ENCODE results near the gene MIDN.
"Not testable (repeated sequence)": the region's sequence is repeated elsewhere in the genome, so short reads cannot be mapped to it uniquely, and the experiment has no call there.

MIDN gene

DNA sequence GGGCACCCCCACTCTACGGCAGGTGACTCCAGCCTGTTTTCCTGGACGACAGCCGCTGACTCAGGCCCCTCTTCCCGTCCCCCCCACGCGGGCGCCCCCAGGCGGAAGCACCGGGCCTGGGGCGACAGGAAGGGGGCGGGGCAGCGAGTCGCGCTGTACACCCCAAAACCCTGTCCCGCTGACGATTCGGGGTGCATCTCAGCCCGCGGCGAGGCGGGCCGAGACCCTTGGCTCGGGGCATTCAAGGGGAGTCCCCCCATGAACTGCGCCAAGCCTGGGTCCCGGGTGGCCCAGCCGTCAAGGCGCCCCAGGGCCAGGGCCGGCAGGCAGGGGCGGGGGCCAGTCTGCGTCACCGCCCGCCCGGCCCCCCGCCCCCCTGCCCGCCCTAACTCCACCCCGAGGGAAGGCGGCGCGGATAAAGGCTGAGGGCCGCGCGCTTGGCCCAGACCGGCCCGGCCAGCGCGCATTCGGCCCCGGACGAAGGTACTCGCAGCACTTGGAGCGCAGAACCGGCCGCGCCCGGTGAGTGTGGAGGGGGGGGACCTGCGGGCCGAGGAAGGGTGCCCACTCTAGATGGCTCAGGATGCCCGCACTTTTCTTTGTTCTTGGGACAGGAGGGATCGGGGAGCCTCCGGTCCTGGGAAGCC, at the start of gene MIDN:
TSS of gene MIDN (plus strand) at position 445 of the 647 bp plus-strand sequence. CDS start 1,714 bp downstream, outside the sequence.
- DNase-seq, result peak; percentile 89

DNA sequence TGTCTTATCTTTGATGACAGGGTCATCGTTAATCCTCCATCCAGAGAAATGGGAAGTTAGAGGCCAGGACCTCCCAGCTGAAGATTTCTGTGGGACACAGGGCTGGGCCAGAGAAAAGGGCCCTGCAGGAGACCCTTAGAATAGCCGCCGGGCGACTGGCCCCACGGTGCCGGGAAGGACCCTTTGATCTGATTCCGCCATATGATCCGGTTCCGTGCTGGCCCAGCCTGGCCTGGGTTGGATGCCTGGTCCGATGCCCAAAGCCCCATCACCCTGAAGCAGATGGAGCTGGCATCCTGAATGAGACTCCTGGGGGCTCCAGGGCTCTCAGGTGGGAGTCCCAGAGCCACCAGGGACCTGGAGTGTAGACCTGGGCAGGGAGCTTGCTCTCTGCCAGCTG, 48.9 kb upstream of the MIDN start:
- DNase-seq, result no peak

DNA sequence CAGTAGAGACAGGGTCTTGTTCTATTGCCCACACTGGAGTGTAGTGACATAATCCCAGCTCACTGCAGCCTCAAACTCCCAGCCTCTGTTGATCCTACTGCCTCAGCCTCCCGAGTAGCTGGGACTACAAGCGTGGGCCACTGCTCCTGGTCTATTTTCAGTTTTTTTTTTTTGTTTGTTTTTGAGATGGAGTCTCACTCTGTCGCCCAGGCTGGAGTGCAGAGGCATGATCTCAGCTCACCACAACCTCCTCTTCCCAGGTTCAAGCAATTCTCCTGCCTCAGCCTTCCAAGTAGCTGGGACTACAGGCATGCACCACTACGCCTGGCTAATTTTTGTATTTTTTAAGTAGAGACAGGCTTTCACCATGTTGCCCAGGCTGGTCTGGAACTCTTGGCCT, 47.8 kb upstream of the MIDN start:
- not testable (repeated sequence) for DNase-seq

- peak; percentile 99 for DNase-seq
Observed at GRCh38 chr19:1205114-1206099, 43.0 kb upstream of the MIDN start, which contains the start of gene STK11. Gene STK11 (plus strand): TSS chr19:1205778. CDS start chr19:1206914, 1,136 bp downstream.

DNA sequence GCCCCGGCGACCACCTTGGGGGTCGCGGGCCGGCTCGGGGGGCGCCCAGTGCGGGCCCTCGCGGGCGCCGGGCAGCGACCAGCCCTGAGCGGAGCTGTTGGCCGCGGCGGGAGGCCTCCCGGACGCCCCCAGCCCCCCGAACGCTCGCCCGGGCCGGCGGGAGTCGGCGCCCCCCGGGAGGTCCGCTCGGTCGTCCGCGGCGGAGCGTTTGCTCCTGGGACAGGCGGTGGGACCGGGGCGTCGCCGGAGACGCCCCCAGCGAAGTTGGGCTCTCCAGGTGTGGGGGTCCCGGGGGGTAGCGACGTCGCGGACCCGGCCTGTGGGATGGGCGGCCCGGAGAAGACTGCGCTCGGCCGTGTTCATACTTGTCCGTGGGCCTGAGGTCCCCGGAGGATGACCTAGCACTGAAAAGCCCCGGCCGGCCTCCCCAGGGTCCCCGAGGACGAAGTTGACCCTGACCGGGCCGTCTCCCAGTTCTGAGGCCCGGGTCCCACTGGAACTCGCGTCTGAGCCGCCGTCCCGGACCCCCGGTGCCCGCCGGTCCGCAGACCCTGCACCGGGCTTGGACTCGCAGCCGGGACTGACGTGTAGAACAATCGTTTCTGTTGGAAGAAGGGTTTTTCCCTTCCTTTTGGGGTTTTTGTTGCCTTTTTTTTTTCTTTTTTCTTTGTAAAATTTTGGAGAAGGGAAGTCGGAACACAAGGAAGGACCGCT, 42.1 kb upstream of the MIDN start:
- peak; percentile 53 for DNase-seq

- DNase-seq, result peak; percentile 43
Observed at GRCh38 chr19:1206864-1207450, 41.4 kb upstream of the MIDN start.

GRCh38 chr19:1208830-1209229, 39.6 kb upstream of the MIDN start:
- not testable (repeated sequence) for DNase-seq

DNA sequence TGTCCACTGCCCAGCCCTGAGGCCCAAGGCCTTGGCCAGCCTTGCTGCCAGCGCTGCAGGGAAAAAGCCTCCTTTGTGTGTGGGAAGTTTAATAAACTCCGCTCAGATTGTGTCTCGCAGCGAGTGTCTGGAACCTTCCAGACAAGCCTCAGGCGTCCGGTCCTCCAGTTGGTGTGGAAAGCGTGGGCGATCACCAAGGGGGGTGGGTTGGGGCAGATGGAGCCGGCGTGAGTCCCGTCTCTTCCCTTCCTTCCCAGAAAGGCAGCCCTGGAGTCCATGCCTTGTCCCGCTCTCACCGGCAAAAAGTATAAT, 38.2 kb upstream of the MIDN start:
- no peak for DNase-seq

DNA sequence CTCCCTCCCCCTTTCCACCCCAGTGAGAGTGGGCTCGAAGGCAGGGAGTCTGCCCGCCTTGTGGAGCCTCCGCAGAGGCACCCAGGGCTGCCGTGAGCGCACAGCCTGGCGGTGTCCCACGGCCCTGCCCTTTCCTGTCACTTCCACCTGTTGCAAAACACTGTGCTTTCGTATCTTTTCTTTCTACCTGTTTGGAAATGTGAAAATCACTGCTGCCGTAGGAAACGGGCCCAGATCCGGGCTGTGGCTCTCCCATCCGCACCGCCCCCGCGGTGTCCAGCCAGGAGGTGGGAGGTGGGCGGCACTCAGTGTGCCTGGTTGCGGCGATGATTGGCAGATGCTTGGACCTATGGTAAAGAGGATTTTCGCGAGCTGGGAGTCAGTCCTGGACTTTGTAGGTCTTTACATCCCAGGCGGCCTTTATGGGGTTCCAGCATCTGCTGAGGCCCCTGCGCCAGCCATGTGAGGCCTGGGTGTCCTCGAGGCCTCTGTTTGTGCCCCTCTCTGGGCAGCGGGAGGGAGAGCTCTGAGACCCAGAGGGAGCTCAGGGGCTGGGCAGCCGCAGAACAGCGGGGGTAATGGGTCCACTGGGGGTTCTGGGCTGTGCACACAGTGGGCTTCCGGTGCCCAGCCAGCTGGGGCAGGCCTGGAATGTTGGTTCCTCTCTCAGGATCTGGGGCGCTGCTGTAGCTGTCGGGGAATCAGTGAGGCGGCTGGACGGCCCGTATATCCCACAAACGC, 36.7 kb upstream of the MIDN start:
- DNase-seq, result peak; percentile 74

- peak; percentile 82 for DNase-seq
Observed at GRCh38 chr19:1213391-1214286, 34.7 kb upstream of the MIDN start.

- DNase-seq, result no peak
Observed at GRCh38 chr19:1214299-1214861, 34.0 kb upstream of the MIDN start.

- DNase-seq, result peak; percentile 81
Observed at GRCh38 chr19:1214862-1215731, 33.3 kb upstream of the MIDN start.

DNA sequence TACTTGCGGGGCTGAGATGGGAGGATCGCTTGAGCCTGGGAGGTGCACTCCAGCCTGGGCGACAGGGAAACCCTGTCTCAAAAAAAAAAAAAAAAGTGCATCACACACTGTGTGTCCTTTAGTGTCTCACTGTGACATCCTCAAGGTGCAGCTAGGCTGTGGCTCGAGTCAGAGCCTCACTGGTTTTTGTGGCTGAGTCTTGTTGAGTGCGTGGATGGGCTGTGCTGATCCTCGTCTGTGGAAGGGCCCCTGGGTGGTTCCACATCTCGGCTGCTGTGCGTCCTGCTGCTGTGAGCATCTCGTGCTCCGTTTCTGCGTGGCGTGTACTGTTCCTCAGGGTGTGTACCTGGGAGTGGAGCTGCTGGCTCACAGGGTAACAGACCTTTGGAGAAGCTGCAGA, 31.6 kb upstream of the MIDN start:
- DNase-seq, result no peak

DNA sequence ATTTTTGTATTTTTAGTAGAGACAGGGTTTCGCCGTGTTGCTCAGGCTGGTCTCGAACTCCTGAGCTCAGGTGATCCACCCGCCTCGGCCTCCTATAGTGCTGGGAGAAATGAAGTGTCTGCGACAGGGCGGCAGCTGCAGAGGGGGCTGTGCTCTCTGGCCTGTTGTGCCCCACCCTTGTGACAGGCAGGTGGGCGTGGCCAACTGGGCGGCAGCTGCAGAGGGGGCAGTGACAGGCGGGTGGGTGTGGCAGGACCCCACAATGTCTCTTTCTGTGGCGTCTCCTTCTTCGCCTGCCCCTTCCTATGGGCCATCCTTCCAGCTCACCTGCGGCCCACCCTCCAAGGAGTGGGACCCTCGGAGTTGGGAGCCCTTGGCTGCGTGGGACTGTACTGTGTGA, 31.0 kb upstream of the MIDN start:
- no peak for DNase-seq

DNA sequence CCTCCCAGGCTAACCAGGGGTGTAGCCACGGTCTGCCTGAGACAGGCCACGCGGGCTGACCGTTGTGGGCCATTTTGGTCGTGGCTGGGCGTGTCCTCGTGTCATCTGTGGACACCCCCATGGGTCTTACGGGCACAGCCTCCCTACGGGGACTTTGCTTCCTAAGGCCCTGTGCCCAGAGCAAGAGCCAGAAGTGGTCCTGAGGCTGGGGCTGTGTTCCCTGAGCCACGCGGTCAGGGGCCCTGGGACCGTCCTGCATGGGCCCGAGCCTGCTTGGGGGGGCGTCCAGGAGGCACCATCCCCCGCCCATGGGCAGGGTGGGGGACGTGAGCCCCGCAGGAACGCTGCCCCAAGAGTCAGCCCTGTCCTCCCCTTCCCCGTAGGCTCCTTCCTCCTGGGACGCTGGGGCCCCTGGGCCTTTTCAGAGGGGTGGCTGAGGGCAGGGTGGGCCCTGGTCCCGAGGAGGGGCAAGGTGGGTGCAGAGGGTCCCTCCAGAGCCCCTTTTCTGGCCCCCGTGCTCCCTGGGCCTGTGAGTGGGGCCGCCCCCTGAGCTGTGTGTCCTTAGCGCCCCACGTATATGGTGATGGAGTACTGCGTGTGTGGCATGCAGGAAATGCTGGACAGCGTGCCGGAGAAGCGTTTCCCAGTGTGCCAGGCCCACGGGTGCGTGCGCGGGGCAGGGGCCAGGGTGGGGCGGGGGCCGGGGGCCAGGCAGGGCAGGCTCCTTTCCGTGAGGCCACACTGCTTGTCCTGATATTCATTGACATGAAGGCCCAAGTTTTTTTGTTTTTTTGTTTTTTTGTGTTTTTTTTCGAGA, 29.4 kb upstream of the MIDN start:
- no peak for DNase-seq

DNA sequence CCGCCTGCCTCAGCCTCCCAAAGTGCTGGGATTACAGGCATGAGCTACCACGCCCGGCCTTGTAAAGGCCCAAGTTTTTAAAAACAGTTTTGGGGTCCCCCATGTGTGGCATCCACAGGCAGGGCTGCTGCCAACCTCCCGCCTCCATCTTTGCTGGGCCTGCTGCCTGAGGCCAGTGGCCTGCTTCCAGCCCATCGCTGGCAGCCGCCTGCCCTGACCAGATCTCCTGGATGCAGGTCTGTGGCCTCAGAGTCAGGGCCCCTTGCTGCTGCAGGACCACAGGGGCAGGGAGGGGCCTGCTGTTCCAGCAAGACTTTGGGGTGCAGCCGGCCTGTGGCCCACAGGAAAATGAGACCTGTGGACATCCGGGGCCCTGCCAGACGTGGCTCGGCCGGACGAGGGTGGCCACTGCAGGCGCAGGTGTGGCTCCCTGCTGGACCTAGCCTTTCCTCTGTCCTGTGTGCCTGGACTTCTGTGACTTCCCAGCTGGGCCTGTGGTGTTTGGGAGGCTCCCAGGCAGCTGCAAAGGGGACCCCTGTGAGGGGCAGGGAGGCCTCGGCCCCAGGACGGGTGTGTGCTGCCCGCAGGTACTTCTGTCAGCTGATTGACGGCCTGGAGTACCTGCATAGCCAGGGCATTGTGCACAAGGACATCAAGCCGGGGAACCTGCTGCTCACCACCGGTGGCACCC, 28.5 kb upstream of the MIDN start:
- DNase-seq, result no peak

- no peak for DNase-seq
Observed at GRCh38 chr19:1220477-1220930, 27.9 kb upstream of the MIDN start.
